GM11168 (cell line): ENCODE results near the gene RPS19BP1.
"Not testable (repeated sequence)": the region's sequence is repeated elsewhere in the genome, so short reads cannot be mapped to it uniquely, and the experiment has no call there.

Source experiments
- in situ Hi-C: fragments of 300-500 bp; cut with MboI; formaldehyde crosslinking; loops from one replicate; pipeline ENCODE4 v1.12.0; 2022; ENCODE audit warnings: low sequenced_read_pairs; ENCODE audit not compliant: unreplicated experiment

RPS19BP1 gene

GRCh38 chr22:39530116-39530515, 2.4 kb downstream of the RPS19BP1 start:
- in situ Hi-C loops, result no loop called here

DNA sequence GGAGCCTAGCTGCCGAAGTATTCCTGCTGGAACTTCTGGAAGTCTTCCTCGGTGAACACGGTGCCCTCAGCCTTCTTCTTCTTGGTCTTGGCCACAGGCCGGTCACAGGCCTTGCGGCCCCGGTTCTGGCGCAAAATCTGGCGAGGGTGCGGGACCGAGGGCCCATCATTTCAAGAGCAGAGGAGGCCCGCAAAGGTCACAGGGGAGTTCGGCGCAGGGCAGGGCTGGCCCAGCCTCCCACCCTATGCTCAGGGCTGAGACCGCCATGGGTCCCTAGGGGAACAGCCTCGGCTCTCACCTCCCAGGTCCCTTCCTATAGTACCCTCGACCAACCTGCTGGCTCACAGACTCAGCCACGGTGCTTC, 3.1 kb downstream of the RPS19BP1 start:
- in situ Hi-C loops, result no loop called here

DNA sequence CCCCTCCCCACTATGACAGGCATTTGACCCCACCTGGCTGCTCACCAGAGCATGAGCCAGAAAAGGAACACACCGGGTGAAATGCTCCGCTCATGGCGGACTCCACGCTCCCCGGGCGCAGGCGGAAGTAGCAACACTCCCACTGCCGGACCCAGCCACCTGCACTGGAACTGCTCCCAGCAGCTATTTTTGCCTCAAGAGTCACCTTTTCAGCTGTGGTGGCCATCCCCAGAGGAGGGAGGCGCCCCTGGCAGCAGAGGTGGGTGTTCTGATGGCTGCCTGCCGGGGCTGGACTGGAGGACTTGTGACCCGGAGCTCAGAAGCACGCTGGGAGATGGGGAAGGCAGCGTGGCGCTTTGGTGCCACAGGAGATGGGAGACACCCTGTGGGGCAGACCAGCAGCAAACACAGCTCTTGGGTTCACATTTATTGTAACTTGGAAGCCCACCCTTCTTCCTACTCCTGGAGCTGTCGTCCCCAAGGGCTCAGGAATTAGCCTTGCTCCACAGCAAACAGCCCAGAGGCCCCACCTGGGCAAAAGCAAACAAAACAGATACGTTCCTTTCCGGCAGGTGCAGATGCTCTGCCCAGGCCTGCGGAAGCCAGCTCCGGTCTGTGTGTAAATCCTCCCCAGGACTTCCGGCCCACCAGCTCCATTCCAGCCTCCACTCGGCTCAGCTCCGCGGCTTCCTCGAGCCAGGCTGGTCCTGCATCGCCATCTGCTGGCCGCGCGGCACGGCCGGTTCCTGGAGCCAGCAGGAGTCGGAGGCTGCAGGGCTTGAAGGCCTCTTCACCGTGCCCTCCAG, 3.7 kb downstream of the RPS19BP1 start:
- in situ Hi-C loops, result no loop called here

DNA sequence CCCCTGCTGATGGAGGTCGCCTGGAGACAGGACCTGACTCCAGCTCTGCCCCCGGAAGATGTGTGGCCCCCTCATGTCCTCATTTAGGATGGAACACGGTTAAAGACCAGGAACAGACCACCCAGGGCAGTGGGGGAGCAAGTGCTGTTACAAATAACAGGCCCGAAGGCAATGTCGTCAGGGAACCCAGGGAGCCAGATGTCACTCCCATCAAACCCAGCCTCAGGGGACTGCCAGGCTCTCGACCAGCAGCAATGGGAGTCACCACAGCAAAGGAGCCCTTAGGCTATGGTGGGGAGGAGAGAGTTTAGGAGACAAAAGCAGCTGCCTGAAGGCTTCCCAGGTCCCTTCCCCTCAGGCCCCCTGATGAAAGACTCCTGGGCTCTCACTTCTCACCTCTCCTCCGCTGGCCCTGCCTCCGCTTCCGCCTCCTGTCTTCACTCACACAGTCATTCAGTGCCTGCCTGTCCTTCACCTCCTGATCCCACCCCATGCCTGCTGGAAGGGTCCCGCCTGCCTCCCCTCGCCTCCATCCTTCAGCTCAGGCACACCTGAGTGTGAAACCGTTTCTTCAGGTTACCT, 4.4 kb downstream of the RPS19BP1 start:
- in situ Hi-C loops, result no loop called here

DNA sequence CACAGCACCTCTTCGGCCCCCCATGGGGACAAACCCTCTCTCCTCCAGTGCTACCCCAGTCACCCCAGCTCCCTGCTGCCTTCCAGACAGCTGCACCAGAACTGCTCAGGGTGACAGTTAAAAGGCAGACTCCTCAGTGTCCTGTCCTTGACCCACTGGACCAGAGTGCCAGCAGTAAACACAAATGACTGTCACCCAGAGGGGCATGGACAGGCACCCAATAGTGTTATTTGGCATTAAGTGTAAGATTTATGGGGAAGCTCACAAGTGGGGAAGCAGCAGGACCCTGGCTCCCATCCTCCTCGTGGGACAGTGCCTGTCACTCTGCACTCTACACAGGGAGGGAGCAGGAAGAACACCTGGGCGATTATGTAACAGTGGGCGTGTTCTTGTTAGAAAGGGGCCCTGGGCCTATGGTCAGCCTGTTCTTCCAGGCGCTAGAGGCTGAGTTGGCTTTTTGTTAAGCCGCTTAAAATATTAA, 5.0 kb downstream of the RPS19BP1 start:
- in situ Hi-C loops, result no loop called here

GRCh38 chr22:39526736-39527171, 5.8 kb downstream of the RPS19BP1 start:
- in situ Hi-C loops, result no loop called here

GRCh38 chr22:39525658-39525975, 6.9 kb downstream of the RPS19BP1 start:
- in situ Hi-C loops, result no loop called here

GRCh38 chr22:39524753-39525657, 7.5 kb downstream of the RPS19BP1 start:
- in situ Hi-C loops, result no loop called here

GRCh38 chr22:39524089-39524752, 8.3 kb downstream of the RPS19BP1 start:
- in situ Hi-C loops, result no loop called here

GRCh38 chr22:39522567-39523300, 9.8 kb downstream of the RPS19BP1 start:
- in situ Hi-C loops, result no loop called here

DNA sequence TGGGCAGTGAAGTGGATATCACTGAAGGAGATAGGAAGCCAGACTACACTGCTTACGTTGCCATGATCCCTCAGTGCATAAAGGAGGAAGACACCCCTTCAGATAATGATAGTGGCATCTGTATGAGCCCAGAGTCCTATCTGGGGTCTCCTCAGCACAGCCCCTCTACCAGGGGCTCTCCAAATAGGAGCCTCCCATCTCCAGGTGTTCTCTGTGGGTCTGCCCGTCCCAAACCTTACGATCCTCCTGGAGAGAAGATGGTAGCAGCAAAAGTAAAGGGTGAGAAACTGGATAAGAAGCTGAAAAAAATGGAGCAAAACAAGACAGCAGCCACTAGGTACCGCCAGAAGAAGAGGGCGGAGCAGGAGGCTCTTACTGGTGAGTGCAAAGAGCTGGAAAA, 10.5 kb downstream of the RPS19BP1 start:
- in situ Hi-C loops, result not testable (repeated sequence)

GRCh38 chr22:39521106-39521885, 11.3 kb downstream of the RPS19BP1 start:
- in situ Hi-C loops, result not testable (repeated sequence)

GRCh38 chr22:39520226-39521105, 12.1 kb downstream of the RPS19BP1 start, which contains the start of gene ATF4:
ATF4 (plus strand) TSS chr22:39520562; CDS start chr22:39521446, 884 bp downstream.
- in situ Hi-C loops, result no loop called here

DNA sequence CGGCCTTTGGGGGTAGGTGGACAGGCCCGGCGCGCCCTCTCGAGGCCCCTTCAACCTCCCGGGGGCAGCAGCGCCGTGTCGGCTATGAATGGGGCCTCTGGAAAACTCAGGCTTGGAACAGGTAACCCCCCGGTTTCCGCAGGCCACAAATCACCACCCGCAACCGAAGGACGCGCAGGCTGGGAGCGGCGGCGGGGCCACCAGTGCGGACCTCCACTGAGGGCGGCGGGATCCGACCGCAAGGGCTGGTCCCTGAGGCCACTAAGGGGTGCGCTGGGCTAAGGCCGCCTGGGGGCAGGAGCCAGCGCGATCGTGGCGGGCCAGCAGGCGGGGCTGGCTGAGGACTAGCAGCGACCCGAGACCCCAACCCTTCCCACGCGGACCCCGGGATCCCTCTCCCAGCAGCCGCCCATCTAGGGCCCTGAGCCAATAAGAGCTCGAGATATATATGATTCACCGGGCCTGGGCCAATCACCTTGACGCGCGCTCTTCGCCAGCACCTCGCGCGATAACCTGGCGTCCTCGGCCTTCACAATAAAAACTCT, 12.8 kb downstream of the RPS19BP1 start:
- in situ Hi-C loops, result no loop called here

GRCh38 chr22:39518996-39519680, 13.4 kb downstream of the RPS19BP1 start:
- in situ Hi-C loops, result no loop called here

DNA sequence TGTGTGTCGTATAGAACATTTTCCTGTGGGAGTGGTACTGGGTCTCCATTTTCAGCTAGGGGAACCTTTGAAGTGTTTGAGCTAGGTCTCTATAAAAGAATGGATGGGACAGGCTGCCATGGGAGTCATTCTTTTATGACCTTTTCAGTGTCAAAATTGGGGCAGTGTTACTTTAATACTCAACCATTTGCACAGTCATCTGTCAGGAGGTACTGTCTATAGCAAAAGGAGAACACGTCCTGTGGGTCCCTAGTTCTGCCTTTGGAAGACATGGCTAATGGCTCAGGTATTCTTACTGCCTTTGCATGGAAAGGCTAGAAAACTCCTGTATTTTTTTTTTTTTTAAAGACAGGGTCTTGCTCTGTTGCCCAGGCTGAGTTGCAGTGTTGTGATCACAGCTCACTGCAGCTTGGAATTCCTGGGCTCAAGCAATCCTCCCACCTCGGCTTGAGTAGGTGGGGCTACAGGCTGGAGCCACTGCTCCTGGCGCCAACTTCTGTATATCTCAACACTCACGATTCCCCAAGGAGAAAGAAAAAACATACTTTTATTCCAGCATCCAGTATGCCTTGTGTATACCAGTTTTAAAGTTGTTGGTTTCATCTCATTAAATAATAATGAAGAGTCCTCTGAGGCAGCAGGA, 14.3 kb downstream of the RPS19BP1 start:
- in situ Hi-C loops, result no loop called here

- in situ Hi-C loops, result no loop called here
Measured at GRCh38 chr22:39517470-39517869, 15.1 kb downstream of the RPS19BP1 start.
